MV-4-11 (cell line): ENCODE results near the gene USH2A.

Experiments used
- DNase-seq: peaks from one replicate; lab custom pipeline; 2025; lab: John Stamatoyannopoulos, UW

USH2A gene

GRCh38 chr1:215872658-215873057 is 550.6 kb downstream of the USH2A start:
- no peak for DNase-seq

GRCh38 chr1:215868500-215868899 is 554.7 kb downstream of the USH2A start:
- DNase-seq, result no peak

GRCh38 chr1:215865060-215865459 is 558.2 kb downstream of the USH2A start:
- DNase-seq, result no peak

- peak; percentile 92 for DNase-seq
Observed at GRCh38 chr1:215863796-215864195, 559.5 kb downstream of the USH2A start.

GRCh38 chr1:215860833-215861232 is 562.4 kb downstream of the USH2A start:
- DNase-seq, result no peak

GRCh38 chr1:215857317-215857716 is 565.9 kb downstream of the USH2A start:
- no peak for DNase-seq

- peak; percentile 21 for DNase-seq
Observed at GRCh38 chr1:215845234-215845891, 577.9 kb downstream of the USH2A start.

GRCh38 chr1:215844777-215845176 is 578.5 kb downstream of the USH2A start:
- DNase-seq, result no peak

GRCh38 chr1:215844266-215844665 is 579.0 kb downstream of the USH2A start:
- no peak for DNase-seq

GRCh38 chr1:215842905-215843304 is 580.3 kb downstream of the USH2A start:
- DNase-seq, result no peak

- DNase-seq, result no peak
Observed at GRCh38 chr1:215835951-215836350, 587.3 kb downstream of the USH2A start.

- no peak for DNase-seq
Observed at GRCh38 chr1:215833941-215834729, 589.1 kb downstream of the USH2A start.

- DNase-seq, result no peak
Observed at GRCh38 chr1:215830226-215830810, 592.9 kb downstream of the USH2A start.

GRCh38 chr1:215825056-215825455 is 598.2 kb downstream of the USH2A start:
- DNase-seq, result no peak

- DNase-seq, result no peak
Observed at GRCh38 chr1:215824245-215824644, 599.0 kb downstream of the USH2A start.

- no peak for DNase-seq
Observed at GRCh38 chr1:215819114-215819513, 604.1 kb downstream of the USH2A start.

GRCh38 chr1:215807911-215808436 is 615.3 kb downstream of the USH2A start:
- DNase-seq, result no peak

GRCh38 chr1:215807218-215807617 is 616.0 kb downstream of the USH2A start:
- DNase-seq, result no peak

GRCh38 chr1:215797859-215798258 is 625.4 kb downstream of the USH2A start:
- DNase-seq, result no peak

GRCh38 chr1:215794156-215794555 is 629.1 kb downstream of the USH2A start:
- no peak for DNase-seq

- DNase-seq, result peak; percentile 4
Observed at GRCh38 chr1:215793180-215793579, 630.1 kb downstream of the USH2A start.

- no peak for DNase-seq
Observed at GRCh38 chr1:215792446-215792845, 630.8 kb downstream of the USH2A start.

GRCh38 chr1:215789981-215790380 is 633.3 kb downstream of the USH2A start:
- no peak for DNase-seq
